Subcutaneous adipose tissue (tissue), 4 donors: ENCODE results near the gene IZUMO1R. TPM values are rescaled to one million over a fixed set of nuclear protein-coding genes. Genes with fewer than 3 reads are reported as not detected.

Experiments
- total RNA-seq, 4 donors: library from RNA; depleted of rRNA; stranded (reverse); fragments of >200 nt; gene quantifications; one replicate each; pipeline ENCODE4 v1.1.0, GENCODE V29; 2016
- TF ChIP-seq, protein P1 (sequence below): fragments of 450-650 bp; IDR thresholded peaks from one replicate; pipeline ENCODE4 v1.5.1; 2016; ENCODE audit warnings: low read depth, mild to moderate bottlenecking, control low read depth, antibody characterized with exemption, moderate library complexity

Gene IZUMO1R
- total RNA-seq, 4 donors from 2014 or later, result not detected

DNA sequence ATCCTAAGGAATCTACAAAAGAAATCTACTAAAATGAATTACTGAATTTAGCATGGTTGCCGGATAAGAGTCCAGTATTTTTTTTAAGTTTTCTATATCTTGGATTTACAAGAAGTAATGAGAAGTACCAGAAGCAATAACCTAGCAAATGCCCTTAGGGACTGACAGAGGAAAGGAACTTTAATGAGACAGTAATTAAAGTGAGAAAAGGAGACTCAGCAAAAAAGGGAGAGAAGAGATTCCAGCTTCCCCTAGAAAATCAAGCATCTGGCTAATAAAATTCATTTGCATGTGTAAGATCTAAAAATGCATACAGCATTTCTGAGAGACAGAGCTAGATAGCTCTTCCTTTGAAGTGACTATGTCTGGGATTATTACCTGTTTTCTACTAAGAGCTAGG lies 39.1 kb downstream of the IZUMO1R start:
- TF ChIP-seq, protein P1, sequence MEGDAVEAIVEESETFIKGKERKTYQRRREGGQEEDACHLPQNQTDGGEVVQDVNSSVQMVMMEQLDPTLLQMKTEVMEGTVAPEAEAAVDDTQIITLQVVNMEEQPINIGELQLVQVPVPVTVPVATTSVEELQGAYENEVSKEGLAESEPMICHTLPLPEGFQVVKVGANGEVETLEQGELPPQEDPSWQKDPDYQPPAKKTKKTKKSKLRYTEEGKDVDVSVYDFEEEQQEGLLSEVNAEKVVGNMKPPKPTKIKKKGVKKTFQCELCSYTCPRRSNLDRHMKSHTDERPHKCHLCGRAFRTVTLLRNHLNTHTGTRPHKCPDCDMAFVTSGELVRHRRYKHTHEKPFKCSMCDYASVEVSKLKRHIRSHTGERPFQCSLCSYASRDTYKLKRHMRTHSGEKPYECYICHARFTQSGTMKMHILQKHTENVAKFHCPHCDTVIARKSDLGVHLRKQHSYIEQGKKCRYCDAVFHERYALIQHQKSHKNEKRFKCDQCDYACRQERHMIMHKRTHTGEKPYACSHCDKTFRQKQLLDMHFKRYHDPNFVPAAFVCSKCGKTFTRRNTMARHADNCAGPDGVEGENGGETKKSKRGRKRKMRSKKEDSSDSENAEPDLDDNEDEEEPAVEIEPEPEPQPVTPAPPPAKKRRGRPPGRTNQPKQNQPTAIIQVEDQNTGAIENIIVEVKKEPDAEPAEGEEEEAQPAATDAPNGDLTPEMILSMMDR, result no peak

Other genes with a start within 250 kb of the IZUMO1R start
- 10 to 100 TPM in 3 of 4 donors, 1 to 10 TPM in 1; 8.9 to 20.3 (median 19.6) TPM for gene PANX1, start 175.7 kb upstream of the IZUMO1R start, total RNA-seq
- gene GPR83, start 96.8 kb downstream of the IZUMO1R start, total RNA-seq, result not detected
- gene MRE11, start 189.3 kb downstream of the IZUMO1R start, total RNA-seq, result 10 to 100 TPM; 16.6 to 20.9 (median 19.1) TPM
- 10 to 100 TPM; 11.4 to 16.0 (median 14.8) TPM for gene ANKRD49, start 189.4 kb downstream of the IZUMO1R start, total RNA-seq
- gene C11orf97, start 207.9 kb downstream of the IZUMO1R start, total RNA-seq, result not detected
- gene FUT4, start 239.3 kb downstream of the IZUMO1R start, total RNA-seq, result 1 to 10 TPM; 4.7 to 9.9 (median 8.9) TPM